Right ventricle myocardium inferior (tissue), 1 donor: Measurements from ENCODE around the gene DRAXIN. TPM values are rescaled to one million over a fixed set of nuclear protein-coding genes. Genes with fewer than 3 reads are reported as not detected.
A peak's percentile ranks its signal among the peaks of the same experiment; 100 is the strongest.

Source experiments
- ATAC-seq: fragments of 200-7000 bp; cut with Tn5 transposase; one replicate; pipeline ENCODE4 v1.9.1; 2020; ENCODE audit warnings: mild to moderate bottlenecking, moderate library complexity
- DNase-seq: peaks from one replicate; pipeline ENCODE4 v3.0.0; 2021; ENCODE audit errors: missing footprints
- intact Hi-C: fragments of 100-400 bp; cut with DNase I; formaldehyde crosslinking; loops from one replicate; pipeline ENCODE4 v1.11.0; 2022
- total RNA-seq: library from RNA; stranded (reverse); fragmentation: NEBNext Ultra II Directional; extraction: Animal tissue kit (Norgen Biotek cat#: 25700); gene quantifications from one replicate; pipeline ENCODE4 v1.2.1, GENCODE V29; 2021
- donor health status: DM: no; HTN: yes; CAD: no; lungs with severe emphysema.

The DRAXIN gene
- total RNA-seq, 1 donor from 2014 or later: 0.03 TPM

DNA sequence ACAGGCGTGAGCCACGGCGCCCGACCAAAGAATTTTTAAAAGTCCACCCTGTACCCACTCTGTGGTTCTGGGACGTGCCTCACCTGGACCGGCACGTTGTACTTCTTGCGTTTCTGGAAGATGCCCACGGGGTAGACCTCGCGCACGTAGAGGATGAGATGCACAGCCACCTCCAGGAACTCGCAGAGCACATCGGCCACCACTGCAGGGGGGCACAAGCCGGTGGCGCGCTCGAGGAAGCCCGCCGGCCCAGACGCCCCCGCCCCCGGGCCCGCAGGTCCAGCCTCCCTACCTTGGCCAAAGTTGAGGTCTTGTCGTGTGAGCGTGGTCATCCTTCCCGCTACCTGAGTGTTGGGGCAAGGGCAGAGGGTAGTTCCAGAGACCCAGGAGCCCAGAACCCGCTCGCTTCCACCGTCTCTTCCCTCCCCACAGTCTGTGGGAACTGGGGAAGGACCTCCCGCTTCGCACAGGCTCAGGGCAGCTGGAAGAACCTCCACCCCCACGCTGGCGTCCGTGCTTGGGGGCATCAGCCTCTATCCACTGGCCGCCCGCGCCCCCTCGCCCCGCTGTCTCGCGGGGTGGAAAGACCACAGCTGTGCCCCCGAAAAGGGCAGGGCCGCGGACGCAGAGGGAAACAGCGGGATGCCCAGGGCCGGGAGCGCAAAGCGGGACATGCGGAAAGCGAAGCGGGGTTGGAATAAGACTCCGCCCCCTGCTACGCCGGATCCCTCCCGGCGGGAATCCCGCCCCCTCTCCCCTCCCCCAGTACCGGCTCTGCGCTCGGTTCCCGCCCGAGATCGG lies 11.0 kb upstream of the DRAXIN start:
- DNase-seq (no peak), ATAC-seq (peak; percentile 72)
- intact Hi-C loops: loop anchor here (1.0 to 5.0 kb wide), 3 partner anchors 16 to 56 kb away; partner anchors contain the start of genes AGTRAP and FBXO6

- intact Hi-C loops: loop anchor here (1.0 to 5.0 kb wide), 3 partner anchors 17 to 56 kb away; partner anchors contain the start of genes AGTRAP and FBXO6
- peak; percentile 96 for DNase-seq
- peak; percentile 98 for ATAC-seq
Measured at GRCh38 chr1:11681071-11681771, 10.3 kb upstream of the DRAXIN start, which contains the start of gene MAD2L2. Gene MAD2L2 (minus strand): TSS chr1:11681148. CDS start chr1:11680601, 547 bp downstream.

DNA sequence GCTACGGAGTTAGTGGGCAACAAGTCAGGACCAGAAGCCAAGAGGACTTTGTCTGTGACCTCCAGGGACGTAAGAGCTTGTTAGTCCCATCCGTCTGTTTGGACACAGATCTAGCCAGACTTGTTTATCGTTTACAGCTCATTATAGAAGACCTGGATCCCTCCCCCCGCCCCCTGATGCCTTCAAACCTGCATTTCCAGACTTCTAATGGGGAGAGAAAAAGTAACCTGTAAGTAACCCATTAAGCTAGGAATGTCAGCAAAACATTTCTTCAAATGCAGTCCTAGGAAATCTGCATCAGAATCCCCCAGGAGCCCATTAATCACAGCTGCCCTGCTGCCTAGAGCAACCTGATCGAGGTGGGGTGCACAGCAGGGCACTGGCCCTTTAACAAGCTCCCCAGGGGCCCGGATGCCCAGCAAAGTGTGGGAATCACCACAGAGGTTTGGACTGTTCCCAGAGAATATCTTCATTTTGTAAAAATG lies 9.2 kb upstream of the DRAXIN start:
- intact Hi-C loops: loop anchor here (5.0 kb wide), 1 partner anchor 40 kb away; no protein-coding TSS in a partner anchor
- ATAC-seq: no peak
- DNase-seq: no peak

GRCh38 chr1:11682799-11683198 lies 8.7 kb upstream of the DRAXIN start:
- ATAC-seq (no peak), DNase-seq (no peak)
- intact Hi-C loops: loop anchor here (5.0 kb wide), 1 partner anchor 40 kb away; no protein-coding TSS in a partner anchor

DNA sequence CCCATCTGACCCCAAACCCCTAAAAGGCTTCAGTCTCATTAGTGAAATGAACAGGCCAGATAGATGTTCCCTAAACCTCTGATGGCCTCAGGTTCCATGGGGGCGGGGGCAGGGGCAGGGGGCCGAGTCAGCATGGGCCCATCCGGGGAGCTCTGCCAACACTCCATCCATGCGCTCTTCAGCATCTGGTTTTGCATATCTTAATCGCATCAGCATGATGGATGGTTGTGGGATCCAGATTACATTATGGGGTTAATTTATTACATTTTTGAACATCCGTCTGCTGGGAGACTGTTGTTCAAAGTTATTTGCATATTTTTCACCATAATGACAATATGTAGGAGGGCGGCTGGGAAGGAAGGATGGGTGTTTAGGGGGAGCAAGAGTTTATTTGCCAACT lies 7.4 kb upstream of the DRAXIN start:
- DNase-seq (no peak), ATAC-seq (no peak)
- intact Hi-C loops: loop anchor here (5.0 kb wide), 1 partner anchor 38 kb away; no protein-coding TSS in a partner anchor

DNA sequence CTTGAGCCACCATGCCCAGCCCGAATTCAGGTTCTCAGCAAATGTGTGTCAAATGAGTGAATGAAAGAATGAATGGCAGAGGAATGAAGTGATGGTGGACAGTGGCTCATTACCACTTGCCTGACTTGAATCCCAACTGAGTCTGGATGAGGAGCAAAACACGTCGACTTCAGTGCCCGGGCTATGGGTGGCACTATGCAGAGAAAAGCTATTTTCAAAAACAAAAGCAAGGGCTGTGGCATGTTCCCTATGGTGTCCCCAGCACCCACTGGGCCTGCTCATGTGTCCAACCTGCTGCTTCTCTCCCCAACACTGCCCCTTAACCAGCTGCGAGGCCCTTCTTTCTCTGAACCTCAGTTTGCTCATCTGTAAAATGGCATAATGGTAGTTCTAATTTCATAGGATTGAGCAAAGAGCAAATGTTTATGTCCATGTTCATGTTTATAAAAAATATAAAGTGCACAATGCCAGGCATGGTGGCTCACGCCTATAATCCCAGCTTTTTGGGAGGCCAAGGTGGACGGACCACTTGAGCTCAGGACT lies 6.2 kb upstream of the DRAXIN start:
- ATAC-seq (no peak), DNase-seq (no peak)
- intact Hi-C loops: no loop called here

- ATAC-seq: no peak
- no peak for DNase-seq
- intact Hi-C loops: no loop called here
Measured at GRCh38 chr1:11688506-11688905, 3.0 kb upstream of the DRAXIN start.

- DNase-seq (no peak), ATAC-seq (no peak)
- intact Hi-C loops: no loop called here
Measured at GRCh38 chr1:11690397-11691301, 861 bp upstream of the DRAXIN start.

- ATAC-seq (no peak), DNase-seq (no peak)
- intact Hi-C loops: no loop called here
Measured at GRCh38 chr1:11691928-11692711, 610 bp downstream of the DRAXIN start.

DNA sequence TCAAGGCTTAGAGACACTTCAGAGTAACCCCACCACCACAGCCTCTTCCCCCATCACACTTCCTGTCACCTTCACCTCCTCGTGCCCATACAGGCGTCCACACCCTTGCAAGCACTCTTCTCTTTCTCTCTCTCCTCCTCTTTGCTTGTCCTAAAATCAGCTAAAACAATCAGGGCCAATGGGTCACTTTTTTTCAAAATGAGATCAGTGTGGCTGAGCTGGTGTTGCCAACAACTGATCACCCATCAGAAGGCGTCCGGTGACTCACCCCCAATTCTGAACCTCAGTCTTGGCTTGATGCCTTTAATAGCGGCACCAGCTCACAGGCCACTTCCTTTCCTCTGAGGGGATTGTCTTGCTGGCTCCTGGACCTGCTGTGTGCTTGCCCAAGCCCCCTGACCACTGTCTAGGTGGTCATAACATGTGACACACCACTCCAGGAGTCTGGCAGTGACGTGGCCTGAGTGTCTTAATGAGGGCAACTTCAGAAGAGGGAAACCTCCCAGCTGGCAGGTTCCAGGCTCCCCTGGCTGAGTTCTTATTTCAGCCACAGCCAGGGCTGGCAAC lies 1.6 kb downstream of the DRAXIN start:
- DNase-seq (no peak), ATAC-seq (no peak)
- intact Hi-C loops: no loop called here

GRCh38 chr1:11693917-11694316 lies 2.4 kb downstream of the DRAXIN start:
- DNase-seq (no peak), ATAC-seq (no peak)
- intact Hi-C loops: no loop called here

DNA sequence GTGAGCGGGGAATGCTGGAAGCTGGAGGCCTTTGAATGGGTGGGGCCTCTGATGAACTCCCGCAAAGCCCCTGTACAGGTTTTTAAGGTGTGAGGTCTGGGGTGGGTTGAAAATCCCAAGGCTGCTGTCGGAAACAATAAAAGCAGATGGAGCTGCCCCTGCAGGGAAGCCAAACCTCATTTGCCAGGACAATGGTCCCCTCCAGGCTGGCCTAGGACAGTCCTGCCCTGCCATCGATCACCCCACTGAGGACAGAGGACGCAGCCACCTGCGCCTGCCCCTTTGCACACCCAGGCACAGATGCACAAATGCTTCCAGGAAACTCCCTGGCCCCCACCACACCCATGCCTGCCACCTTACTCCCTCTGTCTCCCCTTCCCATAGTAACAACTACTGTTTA lies 4.4 kb downstream of the DRAXIN start:
- ATAC-seq (no peak), DNase-seq (no peak)
- intact Hi-C loops: no loop called here

DNA sequence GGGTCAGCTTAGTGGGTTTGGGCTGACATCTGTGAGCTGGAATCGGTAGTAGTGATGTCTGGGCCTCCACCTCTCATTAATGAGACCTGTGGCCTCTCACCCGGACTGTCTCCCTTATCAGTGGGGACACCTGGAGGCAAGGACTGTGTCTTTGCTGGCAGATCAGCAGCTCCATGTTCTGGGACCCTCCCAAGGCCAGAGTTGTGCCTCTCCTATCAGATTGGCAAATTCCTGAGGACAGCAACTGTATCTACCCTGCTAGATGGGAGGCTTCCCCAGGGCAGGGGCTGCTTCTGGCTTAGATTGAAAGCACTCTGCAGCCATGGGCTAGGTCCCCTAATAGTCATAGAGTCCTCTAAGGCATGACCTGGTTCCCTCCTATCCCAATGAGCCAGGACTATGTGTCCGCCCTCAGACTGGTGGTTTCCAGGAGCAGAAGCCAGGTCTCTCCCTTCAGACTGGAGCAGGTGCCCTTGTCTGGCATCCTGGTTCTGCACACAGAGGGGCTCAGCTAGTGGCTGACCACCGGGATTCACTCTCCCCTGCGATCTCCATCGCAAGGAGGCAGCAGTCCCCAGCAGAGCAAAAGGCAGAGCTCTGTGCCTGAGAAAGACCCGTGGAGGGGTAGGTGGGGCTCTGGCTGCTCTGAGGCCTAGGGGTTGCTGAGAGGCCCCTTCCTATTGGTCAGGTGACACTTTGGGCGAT lies 5.8 kb downstream of the DRAXIN start:
- ATAC-seq (no peak), DNase-seq (peak; percentile 18)
- intact Hi-C loops: no loop called here

DNA sequence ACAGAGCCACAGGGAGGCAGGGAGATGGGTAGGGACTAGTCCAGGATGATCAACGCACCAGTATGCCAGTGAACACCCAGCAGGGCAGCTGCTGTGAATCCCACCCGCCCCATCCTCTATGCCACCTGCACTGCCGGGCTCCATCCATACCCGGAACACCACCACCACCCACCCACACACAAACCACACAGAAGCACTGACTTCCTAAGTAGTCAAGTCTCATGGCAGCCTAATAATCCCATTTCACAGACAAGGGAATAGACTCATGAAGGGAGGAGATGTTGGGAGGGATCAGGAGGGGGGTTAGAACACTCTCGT lies 6.3 kb downstream of the DRAXIN start:
- intact Hi-C loops: no loop called here
- DNase-seq (peak; percentile 21), ATAC-seq (no peak)

DNA sequence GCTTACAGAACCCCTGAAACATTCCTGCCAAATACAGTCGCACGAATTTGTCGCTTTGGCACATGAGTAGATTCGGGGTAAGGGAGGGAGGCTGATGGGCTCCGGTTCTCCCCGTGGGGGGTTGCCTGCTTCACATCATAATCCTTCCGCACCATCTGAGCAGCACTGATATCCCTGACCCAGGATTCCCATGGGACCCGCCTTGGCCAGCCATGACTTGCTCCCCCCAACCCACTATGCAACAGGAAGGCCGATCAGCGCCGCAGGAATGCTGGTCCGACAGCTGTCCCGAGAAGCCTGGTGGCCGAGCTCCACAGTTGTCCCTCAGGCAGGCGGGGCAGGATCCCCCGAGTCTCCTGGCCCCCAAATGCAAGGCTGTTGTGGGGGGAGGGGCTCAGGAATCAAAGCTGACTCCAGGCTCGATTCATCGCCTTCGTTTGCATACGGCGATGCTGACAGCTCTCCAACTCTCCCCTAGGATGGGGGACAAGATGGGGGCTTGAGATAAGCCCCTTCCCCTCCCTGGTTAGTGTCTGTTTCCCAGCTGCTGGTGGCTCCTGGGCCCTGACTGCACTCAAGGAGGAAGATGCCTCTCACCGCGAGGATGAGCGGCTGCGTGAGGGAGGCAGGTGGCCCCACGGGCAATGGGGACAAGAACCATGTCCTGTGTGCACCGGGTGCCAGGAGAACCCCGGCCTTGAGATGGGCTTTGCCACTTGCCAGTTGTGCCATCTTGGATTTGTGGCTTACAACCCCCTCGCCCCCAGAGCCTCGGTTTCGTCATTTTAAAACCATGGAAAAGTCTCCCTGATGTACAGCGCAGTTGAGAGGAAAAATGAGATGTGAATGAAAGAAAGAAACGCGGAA lies 9.3 kb downstream of the DRAXIN start:
- intact Hi-C loops: no loop called here
- DNase-seq (peak; percentile 65), ATAC-seq (no peak)

DNA sequence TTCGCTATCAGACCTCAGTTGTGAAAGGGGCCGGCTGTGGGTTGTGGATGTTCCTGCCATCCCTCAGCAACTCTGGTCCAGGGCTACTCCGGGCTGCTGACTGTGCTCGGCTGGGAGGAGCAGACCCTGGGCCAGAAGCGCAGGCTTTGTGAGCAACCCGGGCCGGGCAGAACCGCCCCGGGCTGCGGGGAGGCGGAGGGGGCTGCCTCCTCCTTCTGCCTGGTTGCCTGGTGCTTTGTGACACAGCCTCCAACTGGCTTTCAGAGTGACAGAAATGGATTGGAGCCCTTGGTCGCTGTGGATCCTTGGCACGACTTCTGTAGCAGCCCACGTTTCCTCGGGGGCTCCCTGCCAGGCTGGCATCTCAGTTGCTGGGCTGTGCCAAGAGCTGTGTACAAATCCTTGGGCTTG lies 10.0 kb downstream of the DRAXIN start:
- DNase-seq: peak; percentile 43
- intact Hi-C loops: no loop called here
- no peak for ATAC-seq
